SK-N-MC (cell line): ENCODE results near the gene ALPL.

Experiments
- EZH2 ChIP-seq: fragments of 200-600 bp; sonication (generic); IDR thresholded peaks from one replicate; pipeline ENCODE4 v1.6.1; 2017; ENCODE audit warnings: antibody characterized with exemption
- FOXP2 ChIP-seq: optimal IDR thresholded peaks from 2 replicates; pipeline ENCODE3; 2011; ENCODE audit warnings: mild to moderate bottlenecking, moderate library complexity; ENCODE audit not compliant: insufficient read depth; ENCODE audit errors: extremely low read length, control extremely low read depth
- POLR2AphosphoS5 ChIP-seq: IDR thresholded peaks from 2 replicates; pipeline ENCODE4 v1.6.1; 2012; ENCODE audit warnings: mild to moderate bottlenecking, low read depth, low read length, borderline replicate concordance

GRCh38 chr1:21619375-21619947 lies 110.2 kb downstream of the ALPL start:
- TF ChIP-seq POLR2AphosphoS5: no peak
- TF ChIP-seq EZH2: no peak
- TF ChIP-seq FOXP2: no peak
